ENCODE measurements around the gene CTNND1.
A peak's percentile ranks its signal among the peaks of the same experiment; 100 is the strongest.
"Not testable (repeated sequence)": the region's sequence is repeated elsewhere in the genome, so short reads cannot be mapped to it uniquely, and the experiment has no call there.

The CTNND1 gene, protein sequence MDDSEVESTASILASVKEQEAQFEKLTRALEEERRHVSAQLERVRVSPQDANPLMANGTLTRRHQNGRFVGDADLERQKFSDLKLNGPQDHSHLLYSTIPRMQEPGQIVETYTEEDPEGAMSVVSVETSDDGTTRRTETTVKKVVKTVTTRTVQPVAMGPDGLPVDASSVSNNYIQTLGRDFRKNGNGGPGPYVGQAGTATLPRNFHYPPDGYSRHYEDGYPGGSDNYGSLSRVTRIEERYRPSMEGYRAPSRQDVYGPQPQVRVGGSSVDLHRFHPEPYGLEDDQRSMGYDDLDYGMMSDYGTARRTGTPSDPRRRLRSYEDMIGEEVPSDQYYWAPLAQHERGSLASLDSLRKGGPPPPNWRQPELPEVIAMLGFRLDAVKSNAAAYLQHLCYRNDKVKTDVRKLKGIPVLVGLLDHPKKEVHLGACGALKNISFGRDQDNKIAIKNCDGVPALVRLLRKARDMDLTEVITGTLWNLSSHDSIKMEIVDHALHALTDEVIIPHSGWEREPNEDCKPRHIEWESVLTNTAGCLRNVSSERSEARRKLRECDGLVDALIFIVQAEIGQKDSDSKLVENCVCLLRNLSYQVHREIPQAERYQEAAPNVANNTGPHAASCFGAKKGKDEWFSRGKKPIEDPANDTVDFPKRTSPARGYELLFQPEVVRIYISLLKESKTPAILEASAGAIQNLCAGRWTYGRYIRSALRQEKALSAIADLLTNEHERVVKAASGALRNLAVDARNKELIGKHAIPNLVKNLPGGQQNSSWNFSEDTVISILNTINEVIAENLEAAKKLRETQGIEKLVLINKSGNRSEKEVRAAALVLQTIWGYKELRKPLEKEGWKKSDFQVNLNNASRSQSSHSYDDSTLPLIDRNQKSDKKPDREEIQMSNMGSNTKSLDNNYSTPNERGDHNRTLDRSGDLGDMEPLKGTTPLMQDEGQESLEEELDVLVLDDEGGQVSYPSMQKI

DNA sequence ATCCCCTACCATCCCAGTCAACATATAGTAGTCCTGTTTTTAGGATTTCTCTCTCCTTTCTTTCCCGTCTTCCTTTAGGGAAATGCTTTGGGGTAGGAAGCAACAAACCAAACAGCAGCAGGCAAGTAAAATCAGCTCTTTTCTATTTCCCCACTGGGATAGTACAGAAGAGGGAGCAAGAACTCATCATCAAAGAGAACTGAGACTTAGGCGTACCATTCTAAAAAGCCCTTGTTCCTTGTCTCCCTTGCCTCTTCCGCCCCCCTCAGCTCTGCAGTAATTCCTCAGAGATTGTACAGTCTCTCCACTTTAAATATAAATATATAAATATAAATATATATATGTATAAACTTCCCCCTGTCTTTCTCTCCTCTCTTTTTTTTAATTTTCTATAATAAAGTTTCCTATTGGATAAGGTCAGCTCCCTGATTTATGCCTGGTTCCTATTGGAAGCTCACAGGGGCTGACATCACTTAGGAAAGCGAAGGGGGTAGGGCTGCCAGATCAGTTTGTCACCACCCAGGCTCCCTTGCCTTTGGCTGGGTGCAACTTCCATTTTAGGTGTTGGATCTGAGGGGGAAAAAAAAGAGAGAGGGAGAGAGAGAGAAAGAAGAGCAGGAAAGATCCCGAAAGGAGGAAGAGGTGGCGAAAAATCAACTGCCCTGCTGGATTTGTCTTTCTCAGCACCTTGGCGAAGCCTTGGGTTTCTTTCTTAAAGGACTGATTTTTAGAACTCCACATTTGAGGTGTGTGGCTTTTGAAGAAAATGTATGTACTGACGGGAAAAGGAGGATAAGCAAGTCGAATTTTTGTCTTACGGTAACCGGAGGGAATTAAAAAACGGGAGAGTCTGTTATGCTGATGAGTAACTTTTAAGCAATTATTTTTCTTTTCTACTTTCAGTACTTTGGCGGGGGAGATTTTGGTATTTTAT, at the start of gene CTNND1:
Gene CTNND1 (plus strand): TSS at position 502 of the 934 bp plus-strand sequence. CDS start 29,677 bp downstream, outside the sequence.
- FAIRE-seq: peak; percentile 97

DNA sequence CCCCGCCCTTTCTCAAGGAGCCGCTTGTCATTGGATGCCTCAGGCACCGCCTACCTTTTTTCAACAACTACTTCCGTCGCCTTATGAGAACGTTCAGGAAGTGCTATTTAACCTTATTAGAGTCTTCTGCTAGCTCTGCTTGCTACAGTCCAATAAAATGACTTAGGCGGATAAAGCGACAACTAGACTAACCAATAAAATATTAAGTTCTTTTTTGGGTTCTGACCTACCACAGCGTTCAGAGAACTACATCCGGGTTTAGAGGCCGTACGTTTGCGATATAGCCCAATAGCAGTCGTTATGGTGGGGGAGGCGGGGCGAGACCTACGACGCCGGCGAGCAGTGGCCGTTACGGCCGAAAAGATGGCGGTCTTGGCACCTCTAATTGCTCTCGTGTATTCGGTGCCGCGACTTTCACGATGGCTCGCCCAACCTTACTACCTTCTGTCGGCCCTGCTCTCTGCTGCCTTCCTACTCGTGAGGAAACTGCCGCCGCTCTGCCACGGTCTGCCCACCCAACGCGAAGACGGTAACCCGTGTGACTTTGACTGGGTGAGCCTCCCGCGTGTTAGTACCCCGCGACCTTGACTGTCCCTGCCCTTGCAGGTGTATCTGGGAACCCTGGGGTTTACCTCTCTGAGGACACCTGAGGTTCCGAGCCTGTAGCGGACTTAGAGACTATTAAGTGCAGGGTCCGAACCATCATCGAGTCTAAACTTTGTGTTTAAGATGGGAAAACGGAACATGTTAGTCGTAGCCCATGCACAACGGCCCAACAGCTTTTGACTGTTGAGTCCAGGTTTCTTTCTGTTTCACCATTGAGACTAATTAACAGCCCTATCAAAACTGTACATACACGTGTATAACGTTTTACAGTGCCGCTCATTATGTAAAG, 49.1 kb upstream of the CTNND1 start, which contains the start of gene TMX2:
Gene TMX2 (plus strand): TSS at position 338 of the 895 bp plus-strand sequence. CDS start 26 bp downstream, at position 364.
- peak; percentile 99 for FAIRE-seq

DNA sequence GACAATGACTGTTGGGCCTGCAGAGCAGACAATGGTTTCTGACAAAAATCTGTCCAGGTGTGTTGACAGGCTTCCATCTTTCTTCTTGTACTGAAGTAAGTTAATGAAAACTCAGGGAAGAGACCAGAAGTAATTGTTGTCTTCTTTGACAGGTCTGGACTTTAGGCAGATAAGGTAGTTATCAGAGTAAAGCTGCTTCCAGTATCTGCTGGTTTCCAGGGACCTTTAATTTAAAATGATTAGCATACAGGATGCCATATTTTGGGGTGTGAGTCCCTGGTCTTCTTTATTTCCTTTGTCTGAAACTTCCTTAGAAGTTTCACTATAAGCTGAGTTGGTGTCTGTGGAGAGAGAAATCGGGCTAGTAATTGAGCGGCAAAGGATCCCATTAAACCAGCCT, 47.8 kb upstream of the CTNND1 start:
- FAIRE-seq: no peak

DNA sequence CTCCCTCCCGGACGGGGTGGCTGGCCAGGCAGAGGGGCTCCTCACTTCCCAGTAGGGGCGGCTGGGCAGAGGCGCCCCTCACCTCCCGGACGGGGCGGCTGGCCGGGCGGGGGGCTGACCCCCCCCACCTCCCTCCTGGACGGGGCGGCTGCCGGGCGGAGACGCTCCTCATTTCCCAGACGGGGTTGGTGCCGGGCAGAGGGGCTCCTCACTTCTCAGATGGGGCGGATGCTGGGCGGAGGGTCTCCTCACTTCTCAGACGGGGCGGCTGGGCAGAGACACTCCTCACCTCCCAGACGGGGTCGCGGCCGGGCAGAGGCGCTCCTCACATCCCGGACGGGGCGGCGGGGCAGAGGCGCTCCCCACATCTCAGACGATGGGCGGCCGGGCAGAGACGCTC, 44.9 kb upstream of the CTNND1 start:
- FAIRE-seq: not testable (repeated sequence)

DNA sequence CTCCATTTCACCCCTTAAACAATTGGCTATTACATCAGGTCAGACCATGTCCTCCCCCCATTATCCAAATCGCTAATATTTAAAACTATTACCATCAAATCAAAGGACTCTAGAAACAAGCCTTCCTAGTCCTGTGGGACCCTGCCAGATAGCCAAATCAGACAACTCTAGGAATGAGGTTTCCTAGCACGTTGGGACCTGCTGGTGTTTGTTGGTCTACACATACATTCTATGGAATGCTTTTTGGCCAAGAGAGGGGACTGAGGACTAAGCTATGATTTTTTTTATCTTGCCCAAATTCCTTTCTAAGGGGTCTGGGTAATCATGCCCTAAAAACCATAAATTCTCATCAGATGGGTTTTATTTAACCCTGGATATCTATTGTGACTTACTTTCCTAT, 34.4 kb upstream of the CTNND1 start:
- no peak for FAIRE-seq

DNA sequence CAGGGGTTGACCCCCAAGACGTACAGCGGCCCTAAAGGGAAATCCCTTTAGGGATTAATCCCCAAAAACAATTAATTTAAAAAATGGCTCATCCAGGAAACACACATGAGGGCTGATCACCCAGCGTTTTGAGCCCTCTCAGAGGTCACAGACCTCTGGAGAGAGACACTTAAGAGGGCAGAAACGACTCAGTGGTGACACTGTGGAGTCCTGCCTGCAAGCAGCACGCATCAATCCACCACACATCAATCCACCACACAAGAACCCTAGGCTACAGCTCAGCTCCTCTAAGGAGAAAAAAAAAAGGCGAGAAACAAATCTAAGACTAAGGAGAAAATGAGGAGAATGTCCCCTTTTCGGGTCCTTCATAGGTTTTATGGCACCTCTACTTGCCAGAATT, 32.8 kb upstream of the CTNND1 start:
- FAIRE-seq: no peak

DNA sequence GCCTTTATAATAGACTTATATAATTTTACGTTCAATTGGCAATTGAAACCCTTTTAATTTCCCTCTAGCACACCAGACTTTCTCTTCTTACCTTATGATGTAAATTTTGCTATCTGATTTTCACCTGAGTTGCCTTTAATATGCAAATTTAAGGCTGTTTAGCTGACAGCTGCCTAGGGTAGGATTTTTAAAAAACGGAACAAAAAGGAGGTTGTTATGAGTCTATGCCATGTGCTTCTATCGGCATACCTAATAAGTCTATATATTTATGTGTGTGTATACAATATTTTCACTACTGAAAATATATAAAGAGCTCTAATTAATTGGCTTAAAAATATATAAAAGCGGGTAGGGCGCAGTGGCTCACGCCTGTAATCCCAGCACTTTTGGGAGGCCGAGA, 32.1 kb upstream of the CTNND1 start:
- no peak for FAIRE-seq

DNA sequence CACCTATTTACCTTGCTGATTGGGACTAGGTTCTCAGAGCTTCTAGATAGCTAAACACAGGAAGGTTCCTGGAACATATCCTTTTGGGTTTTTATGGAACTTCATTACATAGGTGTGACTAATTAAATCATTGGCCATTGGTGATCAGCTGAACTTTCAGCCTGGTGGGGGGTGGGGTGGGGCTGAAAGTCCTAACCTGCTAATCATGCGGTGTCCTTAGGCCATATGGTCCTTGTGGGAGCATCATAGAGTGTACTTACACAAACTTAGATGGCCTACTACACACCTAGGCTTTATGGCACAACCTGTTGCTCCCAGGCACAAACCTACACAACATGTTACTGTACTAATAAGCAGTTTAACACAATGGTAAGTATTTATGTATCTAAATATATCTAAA, 28.9 kb upstream of the CTNND1 start:
- FAIRE-seq: no peak

DNA sequence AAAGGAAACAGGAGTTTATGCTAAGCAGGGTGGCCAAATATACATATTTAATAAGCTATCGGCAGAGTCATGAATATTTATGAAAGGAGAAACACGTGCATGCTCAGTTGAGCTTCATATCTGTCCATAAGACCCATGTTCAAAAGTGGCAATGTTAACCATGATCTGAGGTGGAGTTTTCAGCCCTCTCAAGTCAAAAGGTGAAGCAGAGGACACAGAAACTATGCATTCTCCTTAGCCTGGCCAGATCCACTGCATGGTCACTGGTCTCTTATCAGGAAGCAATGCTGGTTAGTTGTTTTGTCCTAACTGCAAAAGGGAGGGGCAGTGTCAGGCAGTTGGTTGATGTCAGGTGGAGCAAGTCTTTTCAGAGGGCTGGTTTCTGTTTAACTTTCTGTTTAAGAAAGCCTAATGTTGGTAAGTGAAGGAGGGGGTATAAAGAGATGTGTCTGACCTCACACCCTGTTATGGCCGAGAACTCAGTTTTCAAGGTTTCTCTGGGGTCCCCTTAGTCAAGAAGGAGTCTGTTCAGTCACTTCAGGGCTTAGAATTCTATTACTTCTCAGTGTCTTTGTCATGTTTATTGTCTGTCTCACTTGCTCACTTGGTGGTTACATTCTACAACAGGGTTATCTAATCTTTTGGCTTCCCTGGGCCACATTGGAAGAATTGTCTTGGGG, 25.8 kb upstream of the CTNND1 start:
- no peak for FAIRE-seq

DNA sequence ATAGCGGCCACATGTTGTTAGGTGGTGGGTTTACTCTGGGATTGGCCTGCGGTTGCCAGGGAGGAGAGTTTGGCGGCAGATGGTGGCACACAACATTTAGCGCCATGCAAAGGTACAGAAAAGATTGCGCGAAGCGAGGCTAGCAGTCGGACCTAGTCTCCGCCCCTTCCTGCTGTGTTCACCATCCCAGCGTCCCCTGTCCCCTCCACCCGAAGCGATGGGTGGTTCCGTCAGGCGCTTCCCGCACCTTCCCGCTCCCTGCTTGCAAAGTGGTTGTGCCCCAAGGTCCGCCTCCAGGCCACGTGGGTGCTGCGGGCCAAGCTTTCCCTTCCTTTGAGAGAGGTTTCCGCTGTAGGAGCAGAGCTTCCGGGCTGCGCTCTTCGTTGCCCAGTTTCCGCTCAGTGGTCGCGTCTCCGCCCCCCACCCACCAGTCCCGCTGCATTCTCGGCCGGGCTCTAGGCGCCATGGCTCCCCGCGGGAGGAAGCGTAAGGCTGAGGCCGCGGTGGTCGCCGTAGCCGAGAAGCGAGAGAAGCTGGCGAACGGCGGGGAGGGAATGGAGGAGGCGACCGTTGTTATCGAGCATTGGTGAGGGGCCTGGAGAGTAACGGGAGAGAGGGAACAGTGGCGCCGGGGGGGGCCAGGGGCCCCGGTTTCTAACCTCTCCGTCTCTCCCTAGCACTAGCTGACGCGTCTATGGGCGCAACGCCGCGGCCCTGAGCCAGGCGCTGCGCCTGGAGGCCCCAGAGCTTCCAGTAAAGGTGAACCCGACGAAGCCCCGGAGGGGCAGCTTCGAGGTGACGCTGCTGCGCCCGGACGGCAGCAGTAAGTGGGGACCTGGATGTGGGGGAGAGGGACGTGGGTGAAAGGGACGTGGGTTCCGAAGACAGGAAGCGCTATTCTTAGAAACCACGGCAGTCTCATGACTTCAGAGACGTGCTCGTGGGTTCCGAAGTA, 20.2 kb upstream of the CTNND1 start, which contains the start of gene SELENOH:
Gene SELENOH (plus strand): TSS at position 360 of the 955 bp plus-strand sequence. CDS start 105 bp downstream, at position 465.
- FAIRE-seq: no peak

DNA sequence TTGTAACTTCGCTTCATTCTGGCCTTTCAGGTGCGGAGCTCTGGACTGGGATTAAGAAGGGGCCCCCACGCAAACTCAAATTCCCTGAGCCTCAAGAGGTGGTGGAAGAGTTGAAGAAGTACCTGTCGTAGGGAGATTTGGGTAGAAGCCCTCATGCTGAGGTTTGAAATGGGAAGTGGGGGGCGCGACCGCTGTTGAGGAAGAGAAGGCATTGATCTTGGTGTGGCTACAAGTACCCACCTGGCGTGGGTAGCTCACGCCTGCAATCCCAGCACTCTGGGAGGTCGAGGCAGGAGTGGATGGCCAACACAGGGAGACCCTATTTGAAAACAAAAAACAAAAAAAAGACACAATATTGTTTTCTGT, 19.5 kb upstream of the CTNND1 start:
- no peak for FAIRE-seq

DNA sequence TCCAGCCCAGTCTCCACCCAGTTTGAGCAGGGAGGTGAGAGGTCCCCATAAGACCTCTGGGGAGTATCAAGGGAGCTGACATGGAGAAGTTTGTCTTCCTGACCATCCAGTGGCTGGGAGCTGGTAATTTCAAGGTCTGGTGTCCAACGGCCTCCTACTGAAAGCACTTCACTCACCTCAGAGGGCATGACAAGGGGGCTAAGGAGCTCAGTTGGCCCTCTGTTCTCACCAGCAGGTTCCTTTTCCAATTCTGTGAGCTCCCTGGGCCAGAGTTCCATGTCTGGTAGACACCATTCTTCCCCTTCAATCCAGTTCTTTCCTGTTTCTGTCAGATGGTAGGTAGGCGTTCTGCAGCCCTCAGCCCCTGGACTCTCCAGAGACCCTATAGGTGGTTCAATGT, 17.2 kb upstream of the CTNND1 start:
- FAIRE-seq: no peak

DNA sequence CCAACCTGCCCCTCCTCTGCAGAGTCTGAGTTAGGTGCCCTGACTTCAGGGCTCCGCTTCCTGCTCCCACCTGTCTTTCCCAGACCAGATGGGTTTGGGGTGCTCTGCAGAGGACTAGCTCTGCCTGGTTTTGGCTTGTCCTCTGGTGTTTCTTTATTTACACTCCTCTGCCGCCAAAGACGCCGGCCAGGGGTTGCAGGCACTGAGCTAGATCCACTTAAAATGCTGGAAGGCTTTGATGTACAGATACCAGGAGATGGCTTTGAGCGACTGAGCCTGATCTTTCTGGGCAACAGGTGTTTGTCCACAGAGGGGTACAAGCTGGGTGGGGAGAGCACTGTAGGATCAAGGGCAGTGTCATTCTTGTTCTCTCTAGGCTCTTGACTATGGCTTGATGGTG, 16.4 kb upstream of the CTNND1 start:
- FAIRE-seq: no peak

DNA sequence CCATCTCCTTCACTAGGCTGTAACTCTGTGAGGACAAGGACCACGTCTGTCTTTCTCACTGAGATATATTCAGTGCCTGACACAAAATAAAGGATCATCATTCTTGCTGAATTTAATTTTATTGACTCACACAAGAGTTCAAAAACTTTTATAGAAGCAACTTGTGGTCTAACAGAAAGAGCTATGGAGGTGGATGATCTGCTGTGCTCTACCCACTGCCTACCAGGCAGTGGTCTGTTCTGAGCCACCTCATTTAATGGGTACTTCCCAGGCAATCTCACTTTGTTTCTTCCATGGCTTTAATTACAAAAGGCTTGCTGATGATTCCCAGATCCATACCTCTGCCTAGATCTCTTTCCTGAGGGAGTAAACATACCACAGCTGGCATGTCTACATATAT, 14.7 kb upstream of the CTNND1 start:
- FAIRE-seq: no peak

DNA sequence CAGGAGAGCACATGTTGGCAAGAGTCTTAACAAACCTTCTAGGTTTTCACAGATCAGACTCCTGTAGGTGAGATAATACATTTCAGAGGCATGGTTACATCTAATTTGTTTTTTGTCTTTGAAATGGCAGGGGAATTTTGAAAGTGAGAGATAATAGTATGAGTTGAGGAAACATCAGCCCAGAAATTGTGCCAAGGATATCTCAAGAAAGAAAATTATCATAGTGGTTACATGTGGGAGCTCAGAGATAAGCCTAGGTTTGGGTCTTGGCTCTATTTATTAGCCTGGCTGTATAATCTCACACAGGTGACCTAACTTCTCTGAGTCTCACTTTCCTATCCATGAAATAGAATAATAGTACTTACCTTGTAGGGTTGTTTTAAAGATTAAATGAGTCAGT, 10.4 kb upstream of the CTNND1 start:
- no peak for FAIRE-seq

DNA sequence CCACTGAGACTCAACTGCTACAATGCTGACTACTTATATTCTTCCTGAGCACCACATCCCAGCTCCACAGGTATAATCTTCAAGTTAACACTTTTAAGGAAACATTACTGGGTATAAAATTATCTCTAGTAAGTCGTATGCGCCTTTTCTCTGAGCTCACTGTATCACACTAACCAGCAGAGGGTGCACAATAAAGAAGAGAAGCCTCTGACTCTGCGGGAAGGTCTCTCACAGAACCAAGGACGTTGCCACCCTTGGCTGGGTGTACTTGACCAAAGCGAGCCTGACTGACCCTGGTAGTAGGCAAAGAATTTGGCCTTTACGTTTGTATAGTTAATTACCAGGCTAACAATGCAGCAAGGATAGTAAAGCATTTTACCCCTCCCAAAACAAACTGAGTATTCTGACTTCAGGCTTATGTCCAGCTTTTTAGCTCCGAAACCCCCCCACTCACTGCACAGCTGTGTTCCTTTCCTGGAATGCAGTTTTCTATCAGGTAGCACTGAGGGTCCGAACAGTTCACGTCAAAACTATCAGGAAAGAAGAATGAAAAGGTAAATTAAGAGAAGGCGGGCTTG, 9.8 kb upstream of the CTNND1 start, which contains the start of gene BTBD18:
Gene BTBD18 (minus strand): TSS at position 144 of the 578 bp plus-strand sequence. CDS start 631 bp downstream, outside the sequence.
- no peak for FAIRE-seq

DNA sequence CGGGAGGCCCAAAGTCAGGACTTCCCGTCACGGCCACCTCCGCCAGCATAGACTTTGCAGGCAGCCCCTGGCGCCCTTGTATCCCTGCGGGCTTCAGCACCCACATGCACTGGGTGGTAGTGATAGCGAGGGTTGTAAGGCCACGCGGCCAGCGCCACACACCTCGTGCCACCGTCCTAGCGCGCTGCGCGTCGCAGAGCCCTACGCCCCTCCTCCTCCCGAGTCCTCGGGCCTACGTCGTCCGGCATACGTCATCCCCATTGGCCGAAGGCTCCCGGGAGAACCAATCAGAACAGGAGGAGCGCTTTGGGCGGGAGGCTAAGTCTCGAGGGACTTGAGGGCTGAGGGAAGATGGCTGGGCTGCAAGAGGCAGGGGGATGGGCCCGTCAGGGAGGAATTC, 8.6 kb upstream of the CTNND1 start:
- no peak for FAIRE-seq

DNA sequence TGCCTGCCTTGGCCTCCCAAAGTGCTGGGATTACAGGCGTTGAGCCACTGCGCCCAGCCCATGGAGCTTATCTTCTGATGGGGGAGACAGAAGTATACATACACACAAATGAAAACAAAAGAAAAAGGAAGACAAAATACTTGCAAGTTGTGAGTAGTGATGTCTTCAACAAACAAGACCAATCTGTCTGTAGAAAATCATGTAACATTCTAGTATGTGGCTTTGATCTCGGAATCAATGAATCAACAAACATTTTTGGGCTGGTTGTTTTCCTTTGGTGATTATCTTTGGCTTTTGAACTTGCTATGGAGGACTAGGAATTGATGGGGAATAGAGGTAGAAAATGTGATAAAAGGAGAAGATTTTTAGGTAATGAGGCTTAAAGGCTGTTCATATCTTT, 3.4 kb upstream of the CTNND1 start:
- no peak for FAIRE-seq

All from TTC549 (cell line).